ENCODE measurements around the gene PTPRN2.
"Not testable (repeated sequence)": the region's sequence is repeated elsewhere in the genome, so short reads cannot be mapped to it uniquely, and the experiment has no call there.

Gene PTPRN2

GRCh38 chr7:157936976-157937375 is 650.6 kb downstream of the PTPRN2 start:
- H3K4me3 ChIP-seq (ENCODE audit: low read depth, low read length): no peak overlapping the region
- no peak for TF ChIP-seq CTCF (IDR thresholded peaks at IDR 0.05; ENCODE audit: low read depth, low read length, missing control alignments)
- DNase-seq (ENCODE audit: low read depth): no peak

GRCh38 chr7:157935721-157936120 is 651.9 kb downstream of the PTPRN2 start:
- DNase-seq (ENCODE audit: low read depth); H3K4me3 ChIP-seq (ENCODE audit: low read depth, low read length): not testable (repeated sequence)

GRCh38 chr7:157933219-157934155 is 654.1 kb downstream of the PTPRN2 start:
- H3K4me3 ChIP-seq (ENCODE audit: low read depth, low read length); DNase-seq (ENCODE audit: low read depth): not testable (repeated sequence)

GRCh38 chr7:157932498-157933218 is 655.0 kb downstream of the PTPRN2 start:
- no peak for TF ChIP-seq CTCF (IDR thresholded peaks at IDR 0.05; ENCODE audit: low read depth, low read length, missing control alignments)
- no peak overlapping the region for H3K4me3 ChIP-seq (ENCODE audit: low read depth, low read length)
- no peak for DNase-seq (ENCODE audit: low read depth)

- no peak for TF ChIP-seq CTCF (IDR thresholded peaks at IDR 0.05; ENCODE audit: low read depth, low read length, missing control alignments)
- no peak overlapping the region for H3K4me3 ChIP-seq (ENCODE audit: low read depth, low read length)
- no peak for DNase-seq (ENCODE audit: low read depth)
These were observed 656.6 kb downstream of the PTPRN2 start for GRCh38 chr7:157930926-157931466.

- DNase-seq (ENCODE audit: low read depth): no peak
- TF ChIP-seq CTCF (IDR thresholded peaks at IDR 0.05; ENCODE audit: low read depth, low read length, missing control alignments): no peak
- H3K4me3 ChIP-seq (ENCODE audit: low read depth, low read length): no peak overlapping the region
These were observed 657.2 kb downstream of the PTPRN2 start for GRCh38 chr7:157930441-157930840.

- no peak for TF ChIP-seq CTCF (IDR thresholded peaks at IDR 0.05; ENCODE audit: low read depth, low read length, missing control alignments)
- DNase-seq (ENCODE audit: low read depth): no peak
- H3K4me3 ChIP-seq (ENCODE audit: low read depth, low read length): no peak overlapping the region
These were observed 658.0 kb downstream of the PTPRN2 start for GRCh38 chr7:157929671-157930070.
